ENCODE results near the gene TRAF7. TPM values are rescaled to one million over a fixed set of nuclear protein-coding genes. Genes with fewer than 3 reads are reported as not detected.

TRAF7 gene
- total RNA-seq, 1 experiment from 2014 or later, result 99.9 TPM

DNA sequence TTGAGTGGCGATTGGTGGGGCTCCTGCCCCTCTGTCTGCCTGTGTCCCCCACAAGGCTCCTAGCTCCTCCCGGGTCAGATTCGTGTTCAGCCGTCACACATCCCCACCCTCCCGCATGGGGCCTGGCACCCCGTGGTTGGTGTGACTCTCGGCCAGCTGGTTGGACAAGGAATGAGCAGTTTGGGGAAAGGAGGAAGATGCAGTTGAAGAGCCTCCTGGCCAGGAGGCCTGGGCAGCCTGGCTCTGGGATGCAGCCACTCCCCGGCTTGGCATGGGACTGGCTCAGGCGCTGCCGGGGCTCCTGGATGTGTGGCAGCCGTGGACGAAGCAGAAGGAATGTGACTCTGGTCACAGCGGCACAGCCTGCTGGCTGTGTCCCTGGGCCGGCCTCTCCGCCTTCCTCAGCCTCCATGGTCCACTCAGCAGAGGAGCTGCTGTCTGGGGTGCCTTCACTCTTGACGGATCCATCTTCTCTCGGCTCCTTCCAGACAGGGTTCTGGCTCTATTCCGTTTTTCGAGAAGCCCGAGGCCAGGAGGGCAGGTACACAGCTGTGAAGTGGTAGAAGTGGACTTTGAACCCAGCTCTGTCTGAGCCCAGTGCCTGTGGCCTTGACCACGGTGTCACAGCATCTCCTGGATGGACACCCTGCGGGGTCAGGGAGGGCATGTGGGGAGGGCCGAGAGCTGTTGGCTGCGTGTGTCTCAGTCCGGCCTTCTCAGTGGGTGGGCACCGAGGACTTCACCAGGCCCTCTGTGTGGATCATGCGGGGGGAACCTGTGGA lies 2.1 kb downstream of the TRAF7 start:
- in situ Hi-C loops (cut with HindIII; ENCODE audit: low sequenced_read_pairs), result loop anchor here (25.0 kb wide), 1 partner anchor 355 kb away; the partner anchor contains the start of genes AMDHD2 and ATP6V0C
- DNase-seq (ENCODE audit: low spot score), result peak; percentile 47

DNA sequence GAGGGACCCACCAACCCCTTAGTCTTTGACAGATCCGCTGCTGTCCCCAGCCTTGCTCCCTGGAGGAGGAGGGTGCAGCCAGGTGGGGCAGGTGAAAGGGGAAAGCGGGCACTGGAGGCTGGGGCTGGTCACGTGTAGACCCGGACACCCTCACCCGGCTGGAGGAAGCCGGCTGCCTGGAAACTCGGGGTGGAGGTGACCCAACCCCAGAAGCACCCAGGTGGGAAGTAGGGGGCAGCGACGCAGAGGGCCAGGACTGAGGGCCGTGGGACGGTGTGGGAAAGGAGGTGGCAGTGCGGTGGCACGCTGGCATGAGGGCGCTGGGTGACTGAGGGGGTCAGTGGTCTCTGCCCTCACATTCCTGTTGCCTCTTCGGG lies 2.7 kb downstream of the TRAF7 start:
- in situ Hi-C loops (cut with HindIII; ENCODE audit: low sequenced_read_pairs), result loop anchor here (25.0 kb wide), 1 partner anchor 354 kb away; the partner anchor contains the start of genes AMDHD2 and ATP6V0C
- DNase-seq (ENCODE audit: low spot score), result no peak

DNA sequence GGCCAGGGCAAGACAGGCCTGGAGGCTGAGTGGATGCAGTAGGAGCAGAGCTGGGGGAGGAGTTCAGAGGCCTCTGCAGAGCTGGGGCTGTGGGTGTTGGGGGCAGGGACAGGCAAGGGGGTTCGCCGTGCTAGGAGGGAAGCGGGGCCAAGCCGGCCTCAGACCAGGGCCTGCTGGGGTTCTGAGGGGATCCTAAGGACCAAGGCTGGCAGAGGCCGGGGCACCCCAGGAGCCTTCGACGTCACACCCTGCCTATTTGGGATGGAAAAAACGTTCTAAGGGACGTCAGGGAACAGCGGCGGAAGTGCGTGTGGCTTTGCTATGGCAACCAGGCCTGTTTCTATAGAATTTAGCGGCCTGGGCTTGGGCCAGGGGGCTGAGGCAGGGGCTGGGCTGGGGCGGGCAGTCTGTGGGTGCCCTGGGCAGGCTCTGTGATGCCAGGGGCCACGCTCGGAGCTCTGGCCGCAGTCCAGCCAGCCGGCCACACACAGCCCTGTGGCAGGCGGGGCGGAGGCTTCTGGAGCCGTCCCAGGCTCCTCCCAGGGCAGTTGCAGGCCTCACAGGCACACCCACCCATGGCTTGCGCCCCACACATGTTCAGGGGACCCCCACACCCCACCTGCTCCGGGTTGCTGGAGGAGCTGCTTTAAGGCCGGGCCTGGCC lies 3.7 kb downstream of the TRAF7 start:
- peak; percentile 73 for DNase-seq (ENCODE audit: low spot score)
- in situ Hi-C loops (cut with HindIII; ENCODE audit: low sequenced_read_pairs), result loop anchor here (25.0 kb wide), 1 partner anchor 353 kb away; the partner anchor contains the start of genes AMDHD2 and ATP6V0C

DNA sequence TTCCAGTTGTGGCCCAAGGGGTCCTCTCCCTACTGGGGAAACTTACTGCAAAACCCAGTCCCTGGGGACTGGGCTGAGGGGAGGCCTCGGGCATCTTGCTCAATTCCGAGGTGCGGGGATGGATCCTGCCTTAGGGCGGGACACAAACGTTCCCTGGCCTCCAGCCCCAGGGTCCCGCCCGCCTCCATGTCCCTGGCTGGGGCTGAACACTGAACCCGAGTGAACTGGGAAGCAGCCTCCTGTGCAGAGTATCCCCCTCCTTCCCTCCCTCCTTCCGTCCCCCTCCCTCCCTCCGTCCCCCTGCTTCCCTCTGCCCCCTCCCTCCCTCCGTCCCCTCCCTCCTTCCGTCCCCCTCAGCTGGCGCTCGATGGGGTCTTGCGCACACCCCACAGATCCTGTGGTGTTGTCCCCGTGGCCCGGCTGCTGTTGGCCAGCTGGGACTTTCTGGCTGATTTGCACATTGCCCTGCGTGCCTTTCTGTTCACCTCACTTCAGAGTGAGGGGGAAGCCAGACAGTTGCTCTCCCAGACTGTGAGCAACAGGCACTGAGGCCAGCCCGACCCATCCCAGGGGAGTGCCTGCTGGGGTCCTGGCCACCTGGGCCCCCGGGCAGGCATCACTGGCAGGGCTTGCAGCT lies 5.5 kb downstream of the TRAF7 start:
- DNase-seq (ENCODE audit: low spot score), result no peak
- in situ Hi-C loops (cut with HindIII; ENCODE audit: low sequenced_read_pairs), result loop anchor here (5.0 to 25.0 kb wide), 3 partner anchors 86 to 351 kb away; partner anchors contain the start of genes AMDHD2 and ATP6V0C

DNA sequence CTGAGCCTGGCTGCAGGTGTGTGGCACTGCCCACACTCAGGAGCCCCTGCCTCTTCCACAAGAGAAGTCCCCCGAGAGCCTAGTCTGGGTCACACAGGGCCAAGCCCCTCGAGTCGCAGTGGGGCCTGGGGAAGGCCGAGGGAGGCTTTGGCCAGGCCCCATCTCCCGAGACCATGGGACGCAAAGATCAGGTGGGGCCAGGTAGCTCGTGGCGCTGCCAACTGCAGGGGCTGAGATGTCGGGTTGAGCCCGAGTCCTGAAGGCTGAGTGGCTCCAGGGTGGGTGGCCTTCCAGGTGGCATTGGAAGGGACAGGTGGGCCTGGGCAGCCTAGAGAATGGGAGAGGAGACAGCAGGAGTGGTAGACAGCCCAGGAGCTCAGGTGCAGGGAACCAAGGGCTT lies 6.3 kb downstream of the TRAF7 start:
- in situ Hi-C loops (cut with HindIII; ENCODE audit: low sequenced_read_pairs), result loop anchor here (5.0 to 25.0 kb wide), 3 partner anchors 87 to 350 kb away; partner anchors contain the start of genes AMDHD2 and ATP6V0C
- no peak for DNase-seq (ENCODE audit: low spot score)

DNA sequence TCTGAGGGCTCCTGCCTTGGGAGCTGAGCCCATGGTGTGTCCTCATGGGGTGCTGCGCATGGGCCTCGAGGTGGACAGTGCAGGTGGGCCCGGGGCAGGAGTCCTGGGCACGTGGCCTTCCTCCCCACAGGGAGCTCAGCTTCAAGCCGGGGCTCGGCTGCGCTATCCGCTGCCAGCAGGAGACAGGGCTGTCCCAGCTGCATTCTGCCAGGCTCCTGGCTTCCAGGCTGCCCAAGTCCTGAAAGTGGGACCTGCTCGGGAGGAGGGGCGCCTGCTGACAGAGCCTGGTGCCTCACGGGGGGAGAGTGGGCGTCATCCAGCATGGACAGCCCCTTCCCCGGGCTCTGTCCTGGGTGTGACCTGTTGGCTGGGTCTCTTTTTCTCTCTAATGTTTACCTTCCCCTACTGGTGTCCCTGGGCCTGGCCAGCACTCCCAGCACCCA lies 7.1 kb downstream of the TRAF7 start:
- DNase-seq (ENCODE audit: low spot score), result no peak
- in situ Hi-C loops (cut with HindIII; ENCODE audit: low sequenced_read_pairs), result loop anchor here (5.0 to 25.0 kb wide), 3 partner anchors 88 to 350 kb away; partner anchors contain the start of genes AMDHD2 and ATP6V0C

DNA sequence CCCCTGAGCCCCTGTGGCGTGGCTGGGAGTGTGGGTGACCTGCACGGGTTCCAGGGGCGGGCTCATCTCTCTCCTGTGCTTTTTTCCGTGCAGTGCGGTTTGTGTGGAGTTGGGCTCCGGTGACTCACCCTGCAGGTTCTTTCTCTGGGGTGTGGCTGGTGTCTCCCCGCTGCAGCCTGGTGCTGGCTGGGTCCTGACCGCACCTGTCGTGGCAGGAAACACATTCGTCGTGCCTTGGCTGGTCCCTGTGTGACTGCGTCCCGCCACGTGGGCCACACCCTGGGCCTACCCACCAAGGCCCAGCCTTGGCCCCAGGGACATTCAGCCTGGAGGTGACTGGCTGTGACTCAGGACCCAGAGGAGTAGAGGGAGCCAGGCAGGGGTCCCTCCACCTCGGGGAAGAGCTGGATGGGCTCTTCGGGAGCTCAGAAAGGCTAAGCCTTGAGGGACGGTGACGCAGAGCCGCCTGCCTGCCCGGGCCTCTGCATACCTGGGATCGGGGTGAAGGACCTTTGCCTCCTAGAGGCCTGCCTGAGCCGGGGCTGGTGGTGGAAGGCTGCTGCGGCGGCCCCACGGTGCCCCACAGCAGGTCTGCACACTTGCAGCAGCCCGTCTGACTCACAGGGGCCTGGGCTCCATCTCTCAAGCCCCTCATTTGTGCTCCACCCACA lies 7.8 kb downstream of the TRAF7 start:
- no peak for DNase-seq (ENCODE audit: low spot score)
- in situ Hi-C loops (cut with HindIII; ENCODE audit: low sequenced_read_pairs), result loop anchor here (5.0 to 25.0 kb wide), 3 partner anchors 89 to 349 kb away; partner anchors contain the start of genes AMDHD2 and ATP6V0C

DNA sequence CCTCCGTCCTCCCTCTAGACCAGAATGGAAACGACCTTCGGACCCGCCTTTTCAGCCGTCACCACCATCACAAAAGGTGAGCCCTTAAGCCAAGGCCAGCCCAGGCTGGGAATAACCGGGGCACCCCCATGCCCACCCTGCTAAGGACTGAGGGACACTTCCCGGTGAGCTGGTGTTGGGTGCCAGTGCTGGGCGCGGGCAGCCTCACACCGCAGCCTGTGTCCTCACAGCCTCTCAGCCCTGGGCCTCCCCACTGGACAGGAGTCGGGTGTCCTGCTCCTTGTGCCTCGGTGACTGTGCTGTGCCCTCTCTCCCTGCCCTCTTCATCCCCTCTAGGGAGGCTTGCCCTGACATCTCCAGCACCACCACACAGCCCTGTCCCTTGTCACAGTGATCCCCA lies 10.3 kb downstream of the TRAF7 start:
- in situ Hi-C loops (cut with HindIII; ENCODE audit: low sequenced_read_pairs), result loop anchor here (10.0 to 25.0 kb wide), 2 partner anchors 91 to 346 kb away; partner anchors contain the start of genes AMDHD2 and ATP6V0C
- no peak for DNase-seq (ENCODE audit: low spot score)

DNA sequence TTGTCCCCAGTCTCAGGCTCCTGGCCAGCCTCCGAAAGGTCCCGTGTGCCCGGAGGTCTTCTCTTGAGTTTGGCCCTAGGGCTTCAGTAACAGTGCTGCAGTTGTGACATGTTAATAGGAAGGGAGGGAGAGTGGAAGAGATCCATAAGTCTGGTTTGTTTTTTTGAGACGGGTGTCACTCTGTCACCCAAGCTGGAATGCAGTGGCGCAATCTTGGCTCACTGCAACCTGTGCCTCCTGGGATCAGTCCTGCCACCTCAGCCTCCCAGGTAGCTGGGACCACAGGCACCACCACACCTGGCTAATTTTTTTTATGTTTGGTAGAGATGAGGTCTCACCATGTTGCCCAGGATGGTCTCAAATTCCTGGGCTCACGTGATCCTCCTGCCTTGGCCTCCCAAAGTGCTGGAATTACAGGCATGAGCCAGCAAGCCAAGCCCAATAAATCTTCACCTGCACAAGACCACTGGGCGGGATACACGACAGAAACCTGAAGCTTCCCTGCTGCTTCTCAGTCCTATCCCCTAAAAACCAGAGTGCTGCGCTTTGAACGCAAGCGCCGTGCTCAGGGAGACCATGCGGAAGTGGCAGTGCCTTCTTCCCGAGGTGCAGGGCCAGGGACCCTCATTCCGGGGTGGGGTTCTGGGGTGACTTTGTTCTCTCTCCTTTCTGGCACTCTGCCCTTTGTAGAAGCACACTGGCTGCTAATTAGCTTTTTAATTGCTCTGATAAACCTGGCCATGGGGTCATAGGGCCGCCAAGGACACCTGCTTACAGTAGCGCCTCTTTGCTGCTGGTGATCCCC lies 10.9 kb downstream of the TRAF7 start:
- in situ Hi-C loops (cut with HindIII; ENCODE audit: low sequenced_read_pairs), result loop anchor here (10.0 to 25.0 kb wide), 2 partner anchors 92 to 346 kb away; partner anchors contain the start of genes AMDHD2 and ATP6V0C
- DNase-seq (ENCODE audit: low spot score), result no peak

DNA sequence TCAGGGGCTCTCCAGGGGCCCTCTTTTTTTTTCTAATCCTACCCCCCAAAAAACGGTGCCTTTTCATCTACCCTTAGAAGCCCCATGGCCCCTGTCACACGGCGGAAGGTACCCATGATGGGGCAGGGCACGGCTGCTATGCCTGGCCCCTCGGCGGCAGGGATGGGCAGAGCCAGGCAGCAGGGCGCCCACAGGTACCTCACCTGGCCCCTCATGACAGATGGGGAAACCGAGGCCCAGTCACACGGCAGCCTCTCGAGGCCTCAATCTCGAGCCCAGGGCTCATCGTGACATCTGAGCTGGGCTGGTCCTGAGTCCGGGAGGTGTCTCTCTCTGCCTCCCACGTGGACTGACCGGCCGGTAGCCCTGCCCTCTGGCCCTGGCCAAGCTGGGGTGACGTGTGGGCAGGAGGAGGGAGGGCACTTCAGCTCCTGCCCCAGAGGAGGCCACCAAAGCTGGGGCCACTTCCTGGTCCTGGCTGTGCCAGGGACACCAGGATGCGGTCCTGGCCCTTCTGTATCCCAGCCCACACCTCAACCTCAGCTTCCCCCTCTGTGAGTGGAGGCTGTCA lies 11.6 kb downstream of the TRAF7 start:
- in situ Hi-C loops (cut with HindIII; ENCODE audit: low sequenced_read_pairs), result loop anchor here (10.0 to 25.0 kb wide), 2 partner anchors 92 to 345 kb away; partner anchors contain the start of genes AMDHD2 and ATP6V0C
- no peak for DNase-seq (ENCODE audit: low spot score)

DNA sequence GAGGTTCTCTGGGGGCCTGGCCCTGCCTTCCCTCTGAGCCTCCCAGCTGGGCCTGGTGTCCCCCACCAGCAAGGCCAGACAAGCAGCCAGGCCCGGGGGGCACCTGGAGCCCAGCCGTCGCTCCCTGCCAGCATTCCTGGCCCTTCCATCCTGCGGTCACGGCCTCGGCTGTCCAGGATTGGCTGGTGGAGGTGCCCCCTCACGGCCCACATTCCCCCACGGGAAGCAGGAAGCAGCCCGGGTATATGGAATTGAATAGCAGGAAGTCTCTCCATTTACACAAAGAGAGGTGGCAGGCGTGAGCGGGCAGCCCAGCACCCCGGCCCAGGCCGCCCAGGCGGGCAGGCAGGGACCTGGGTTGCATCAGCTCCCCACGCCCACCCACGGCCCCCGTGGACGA lies 14.5 kb downstream of the TRAF7 start:
- in situ Hi-C loops (cut with HindIII; ENCODE audit: low sequenced_read_pairs), result loop anchor here (25.0 kb wide), 1 partner anchor 342 kb away; the partner anchor contains the start of genes AMDHD2 and ATP6V0C

DNA sequence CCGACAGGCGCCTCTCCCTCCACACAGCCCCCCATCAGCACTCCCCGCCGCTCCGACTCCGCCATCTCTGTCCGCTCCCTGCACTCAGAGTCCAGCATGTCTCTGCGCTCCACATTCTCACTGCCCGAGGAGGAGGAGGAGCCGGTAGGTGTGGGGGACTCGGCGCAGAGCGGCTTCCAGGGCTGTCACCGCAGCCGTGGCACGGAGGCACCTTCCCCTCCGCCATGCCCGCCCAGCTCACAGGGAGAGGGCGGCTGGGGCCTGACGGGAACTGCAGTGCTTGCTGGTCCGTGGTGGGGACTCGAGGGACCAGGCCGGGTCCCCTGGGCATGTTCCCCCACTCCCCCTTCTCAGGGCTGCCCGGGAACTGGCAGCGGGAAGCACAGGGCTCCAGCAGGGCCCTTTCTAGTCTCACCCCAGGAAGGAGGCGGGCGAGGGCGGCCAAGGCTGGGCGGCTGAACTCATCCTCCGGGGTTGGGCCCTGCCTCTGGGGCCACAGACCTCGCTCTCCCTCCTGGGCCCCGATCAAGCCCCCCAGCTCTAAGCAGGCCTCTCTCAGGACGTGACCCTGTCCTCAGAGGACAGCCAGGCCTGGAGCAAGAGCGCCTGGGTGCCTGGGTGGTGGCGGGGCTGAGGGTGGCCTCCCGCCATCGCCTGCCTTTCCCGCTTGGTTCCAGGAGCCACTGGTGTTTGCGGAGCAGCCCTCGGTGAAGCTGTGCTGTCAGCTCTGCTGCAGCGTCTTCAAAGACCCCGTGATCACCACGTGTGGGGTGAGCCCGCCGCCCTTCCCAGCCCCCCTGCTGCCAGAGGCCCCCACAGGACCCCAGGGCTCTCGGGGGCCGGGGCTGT lies 15.2 kb downstream of the TRAF7 start:
- in situ Hi-C loops (cut with HindIII; ENCODE audit: low sequenced_read_pairs), result loop anchor here (25.0 kb wide), 1 partner anchor 341 kb away; the partner anchor contains the start of genes AMDHD2 and ATP6V0C
- no peak for DNase-seq (ENCODE audit: low spot score)

More for the DNA sequence above, 14.5 kb downstream of the TRAF7 start:
- DNase-seq (ENCODE audit: low spot score), result no peak

DNA sequence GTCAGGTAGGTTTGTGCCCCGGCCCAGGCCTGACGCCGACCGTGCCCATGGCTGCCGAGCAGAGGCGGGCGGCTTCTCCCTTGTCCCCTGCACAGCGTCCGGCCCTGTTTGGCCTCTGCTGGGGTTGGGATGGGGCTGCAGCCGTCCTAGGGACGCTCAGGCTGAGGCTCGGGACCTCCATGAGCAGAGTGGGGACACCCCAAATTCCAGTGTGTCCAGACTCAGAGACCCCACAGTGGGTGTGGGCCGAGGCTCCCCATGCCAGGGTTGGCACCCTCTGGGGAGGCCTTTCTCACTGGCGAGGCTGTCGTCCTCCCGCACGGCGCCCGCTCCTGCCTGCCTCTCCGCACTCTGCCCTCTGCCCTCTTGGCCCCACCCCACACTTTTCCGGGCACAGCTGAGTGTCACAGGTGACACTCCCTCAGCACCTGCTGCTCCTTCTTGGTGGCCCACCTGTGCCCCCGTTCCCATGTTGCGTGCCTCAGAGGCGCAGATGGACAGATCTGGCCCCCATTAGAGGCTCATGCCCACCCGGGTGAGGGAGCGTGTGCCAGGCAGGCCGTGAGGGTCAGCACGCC lies 16.1 kb downstream of the TRAF7 start:
- DNase-seq (ENCODE audit: low spot score), result no peak
- in situ Hi-C loops (cut with HindIII; ENCODE audit: low sequenced_read_pairs), result loop anchor here (25.0 kb wide), 1 partner anchor 341 kb away; the partner anchor contains the start of genes AMDHD2 and ATP6V0C

DNA sequence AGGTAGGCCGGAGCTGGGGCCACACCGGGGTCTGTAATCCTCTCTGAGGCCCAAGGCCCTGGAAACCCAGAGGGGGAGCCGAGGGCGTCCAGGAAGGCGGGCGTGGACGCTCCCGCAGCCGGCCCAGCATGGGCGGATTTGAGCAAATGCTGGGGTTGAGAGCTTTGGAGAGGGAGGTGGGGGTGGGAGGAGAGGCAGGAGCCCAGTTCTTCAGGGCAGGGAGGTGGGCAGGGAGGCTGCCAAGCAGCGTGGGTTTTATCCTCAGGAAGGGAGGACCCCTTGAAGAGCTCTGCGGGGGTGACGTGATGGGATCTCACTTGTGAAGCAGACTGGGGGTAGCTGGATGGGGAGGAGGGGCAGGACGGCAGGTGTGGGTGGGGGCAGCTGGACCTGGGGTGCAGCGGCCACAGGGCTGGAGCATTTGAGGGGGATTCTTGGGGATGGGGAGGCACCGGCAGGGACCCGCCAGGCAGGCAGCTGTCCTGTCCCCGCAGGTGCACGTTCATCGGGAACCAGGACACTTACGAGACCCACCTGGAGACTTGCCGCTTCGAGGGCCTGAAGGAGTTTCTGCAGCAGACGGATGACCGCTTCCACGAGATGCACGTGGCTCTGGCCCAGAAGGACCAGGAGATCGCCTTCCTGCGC lies 17.2 kb downstream of the TRAF7 start:
- no peak for DNase-seq (ENCODE audit: low spot score)
- in situ Hi-C loops (cut with HindIII; ENCODE audit: low sequenced_read_pairs), result loop anchor here (25.0 kb wide), 1 partner anchor 339 kb away; the partner anchor contains the start of genes AMDHD2 and ATP6V0C

DNA sequence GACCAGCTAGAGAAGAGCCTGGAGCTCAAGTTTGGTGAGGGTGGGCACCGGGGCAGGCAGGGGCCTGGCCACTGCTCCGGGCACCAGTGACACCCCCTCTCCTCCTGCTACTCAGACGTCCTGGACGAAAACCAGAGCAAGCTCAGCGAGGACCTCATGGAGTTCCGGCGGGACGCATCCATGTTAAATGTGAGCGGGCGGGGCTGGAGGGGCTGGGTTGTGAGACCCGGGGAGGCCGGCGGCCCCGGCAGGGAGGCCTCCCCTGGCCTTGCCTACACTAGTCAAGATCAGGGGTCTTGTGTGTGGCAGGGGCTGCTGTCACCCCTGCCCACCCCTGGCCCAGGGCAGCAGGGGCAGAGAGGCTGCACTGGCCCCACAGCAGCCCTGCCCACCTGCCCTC lies 17.8 kb downstream of the TRAF7 start:
- no peak for DNase-seq (ENCODE audit: low spot score)
- in situ Hi-C loops (cut with HindIII; ENCODE audit: low sequenced_read_pairs), result loop anchor here (25.0 kb wide), 1 partner anchor 339 kb away; the partner anchor contains the start of genes AMDHD2 and ATP6V0C
